Fibroblast of skin of abdomen (primary cell): Measurements from ENCODE around the gene CD63.

Experiments used
- DNase-seq: peaks from one replicate; pipeline ENCODE4 v3.0.0-alpha.2; 2013

The CD63 gene

DNA sequence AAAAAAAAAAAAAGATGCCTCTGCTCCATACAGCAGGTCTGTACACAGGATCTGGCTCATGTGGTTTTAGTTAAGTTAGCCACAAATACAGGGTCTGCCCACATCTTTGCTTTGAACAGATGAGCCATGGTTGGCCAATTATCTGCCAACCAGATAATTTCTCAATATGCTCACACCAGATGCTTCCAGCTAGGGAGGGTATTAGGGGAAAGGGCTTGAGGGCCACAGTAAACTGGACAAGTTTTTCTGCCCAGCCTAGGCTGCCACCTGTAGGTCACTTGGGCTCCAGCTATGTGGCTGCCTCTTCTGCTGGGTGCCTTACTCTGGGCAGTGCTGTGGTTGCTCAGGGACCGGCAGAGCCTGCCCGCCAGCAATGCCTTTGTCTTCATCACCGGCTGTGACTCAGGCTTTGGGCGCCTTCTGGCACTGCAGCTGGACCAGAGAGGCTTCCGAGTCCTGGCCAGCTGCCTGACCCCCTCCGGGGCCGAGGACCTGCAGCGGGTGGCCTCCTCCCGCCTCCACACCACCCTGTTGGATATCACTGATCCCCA, 7.8 kb downstream of the CD63 start:
- DNase-seq = peak; percentile 86

GRCh38 chr12:55720071-55720564, 8.7 kb downstream of the CD63 start, which contains the start of gene RDH5:
Gene RDH5, plus strand, starts transcription at chr12:55720393. Its CDS starts 792 bp downstream, at chr12:55721185.
- DNase-seq = peak; percentile 47

DNA sequence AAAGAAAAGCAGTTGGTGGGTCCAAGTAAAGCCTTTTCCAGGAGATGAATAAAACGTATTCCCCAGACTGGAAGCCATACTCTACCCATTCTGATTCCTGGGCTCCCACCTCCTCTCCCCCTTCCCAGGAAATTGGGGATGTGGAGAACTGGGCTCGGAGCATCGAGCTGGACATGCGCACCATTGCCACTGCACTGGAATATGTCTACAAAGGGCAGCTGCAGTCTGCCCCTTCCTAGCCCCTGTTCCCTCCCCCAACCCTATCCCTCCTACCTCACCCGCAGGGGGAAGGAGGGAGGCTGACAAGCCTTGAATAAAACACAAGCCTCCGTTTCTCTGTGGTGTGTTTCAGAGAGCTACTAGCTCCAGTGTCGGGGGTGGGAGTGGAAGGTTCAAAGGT, 9.4 kb downstream of the CD63 start:
- DNase-seq = no peak

- DNase-seq = peak; percentile 29
Measured at GRCh38 chr12:55718624-55719275, 10.1 kb downstream of the CD63 start.

GRCh38 chr12:55718015-55718414, 10.8 kb downstream of the CD63 start:
- no peak for DNase-seq

DNA sequence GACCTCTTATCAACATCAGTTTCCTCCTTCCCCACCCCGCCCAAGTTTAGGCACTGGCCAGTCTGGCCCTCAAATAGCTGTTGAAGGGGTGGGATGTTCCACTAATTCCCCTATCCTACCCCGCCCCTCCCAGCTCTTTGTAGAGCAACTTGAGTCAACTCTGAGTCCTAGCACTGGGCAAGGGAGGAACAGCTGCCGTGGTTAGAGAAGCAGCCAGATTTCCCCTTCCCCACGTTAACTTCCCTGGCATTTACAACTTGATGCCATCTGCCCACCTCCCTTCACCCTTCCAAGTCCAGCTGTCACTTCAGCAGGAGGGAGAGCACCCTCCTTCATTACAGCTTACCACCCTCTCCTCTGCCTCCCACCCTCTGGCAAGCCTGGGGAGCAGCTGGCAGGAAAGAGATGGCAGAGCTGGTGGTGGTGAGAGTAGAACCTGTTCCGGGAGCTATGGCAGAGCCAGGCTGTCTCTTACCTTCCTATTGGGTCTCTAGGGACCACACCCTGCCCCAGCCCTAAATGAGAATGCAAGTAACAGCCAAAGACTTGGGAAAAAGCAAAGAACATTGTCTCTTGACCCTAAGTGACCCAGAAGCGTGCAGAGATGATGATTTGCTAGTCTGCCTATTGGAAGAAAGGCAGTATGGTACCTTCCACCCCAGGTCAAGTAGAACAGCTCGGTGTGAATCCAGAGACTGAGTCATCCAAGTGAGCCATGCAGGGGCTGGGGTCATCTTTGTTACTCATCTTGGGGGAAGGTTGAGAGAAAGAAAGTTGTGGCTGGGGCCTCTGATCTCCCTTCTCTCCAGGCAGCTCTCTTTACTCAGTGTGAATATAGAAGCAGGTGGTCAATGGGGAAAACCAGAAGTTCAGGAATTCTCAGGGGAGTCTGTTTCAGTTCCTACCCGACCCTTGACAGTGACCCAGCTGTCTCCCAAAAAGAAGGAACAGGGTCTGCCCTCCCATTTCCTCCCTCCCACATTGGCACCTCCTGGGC, 11.5 kb downstream of the CD63 start:
- peak; percentile 52 for DNase-seq

DNA sequence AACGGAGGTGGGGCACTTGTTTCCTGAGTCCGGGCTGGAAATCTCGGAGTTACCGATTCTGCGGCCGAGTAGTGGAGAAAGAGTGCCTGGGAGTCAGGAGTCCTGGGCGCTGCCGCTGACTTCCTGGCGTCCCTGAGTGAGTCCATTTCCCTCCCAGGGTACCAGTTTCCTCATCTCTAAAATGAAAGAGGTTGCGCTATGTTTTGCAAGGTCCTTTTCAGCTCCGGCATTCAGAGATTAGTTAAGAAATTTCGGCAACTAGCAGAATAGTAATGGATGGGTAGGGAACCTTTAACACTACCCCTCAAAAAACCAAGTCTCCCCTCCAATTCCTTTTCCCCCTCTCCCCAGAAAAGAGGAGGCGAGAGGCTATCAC, 12.2 kb downstream of the CD63 start:
- no peak for DNase-seq

GRCh38 chr12:55715833-55716581, 12.8 kb downstream of the CD63 start, which contains the start of gene BLOC1S1:
Gene BLOC1S1, plus strand, starts transcription at chr12:55716046. Its CDS starts 6 bp downstream, at chr12:55716052.
- DNase-seq = peak; percentile 96

GRCh38 chr12:55715169-55715764, 13.5 kb downstream of the CD63 start:
- DNase-seq = no peak

DNA sequence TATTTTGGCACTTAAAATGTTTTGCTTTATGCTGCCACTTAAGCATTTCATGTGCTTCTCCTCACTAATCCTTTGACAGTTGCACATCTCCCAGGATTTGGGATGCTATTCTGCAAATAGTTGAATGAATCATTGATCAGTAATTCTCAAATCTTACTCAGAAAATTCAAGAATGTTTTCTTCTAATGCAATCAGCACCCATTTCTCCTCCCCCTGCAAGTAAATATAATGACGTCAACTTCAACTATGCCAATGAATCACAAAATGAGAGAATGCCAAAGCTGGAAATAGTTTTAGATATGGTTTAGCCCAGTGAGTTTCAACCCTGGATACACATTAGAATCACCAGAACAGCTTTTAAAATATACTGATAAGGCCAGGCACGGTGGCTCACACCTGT, 15.1 kb downstream of the CD63 start:
- peak; percentile 84 for DNase-seq

- no peak for DNase-seq
Measured at GRCh38 chr12:55712700-55713415, 16.0 kb downstream of the CD63 start.

GRCh38 chr12:55711786-55712553, 16.8 kb downstream of the CD63 start:
- DNase-seq = no peak

- DNase-seq = no peak
Measured at GRCh38 chr12:55708695-55709233, 20.0 kb downstream of the CD63 start.

GRCh38 chr12:55707841-55708694, 20.7 kb downstream of the CD63 start, which contains the start of gene ITGA7:
Gene ITGA7, minus strand, starts transcription at chr12:55707904. Its CDS starts 222 bp downstream, at chr12:55707682.
- DNase-seq = no peak

DNA sequence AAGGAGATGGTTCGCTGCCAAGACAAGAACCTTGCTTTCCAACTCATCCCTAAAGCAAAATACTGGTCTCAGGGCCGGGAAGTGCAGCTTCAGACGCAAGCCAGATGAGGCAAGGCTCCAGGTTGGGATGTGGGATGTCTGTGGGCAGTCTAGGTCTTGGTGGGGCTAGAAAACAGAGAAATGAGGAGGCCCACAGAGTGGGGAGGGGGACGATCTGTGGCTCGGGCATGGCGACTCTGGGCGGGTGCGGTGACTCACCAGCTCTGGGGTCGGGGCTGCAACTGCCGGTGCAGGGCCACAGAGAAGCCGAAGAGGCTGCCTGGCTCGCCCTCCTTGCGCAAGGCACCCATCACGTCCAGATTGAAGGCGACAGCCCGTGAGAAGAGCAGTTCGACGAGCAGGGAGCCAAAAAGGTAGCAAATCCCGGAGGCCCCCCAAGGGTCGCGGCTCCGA, 21.6 kb downstream of the CD63 start:
- no peak for DNase-seq

- DNase-seq = no peak
Measured at GRCh38 chr12:55706568-55707218, 22.1 kb downstream of the CD63 start.

- no peak for DNase-seq
Measured at GRCh38 chr12:55705782-55706402, 22.9 kb downstream of the CD63 start.
